ENCODE data around the gene MSANTD1.

GRCh38 chr4:3206439-3207100 is 42.4 kb upstream of the MSANTD1 start:
- no peak for TF ChIP-seq CTCF (IDR thresholded peaks at IDR 0.05)
- TF ChIP-seq EZH2 (IDR thresholded peaks at IDR 0.05; ENCODE audit: borderline replicate concordance, insufficient read depth, low read depth, low read length, poor library complexity, severe bottlenecking), result no peak

Data from B cell (primary cell).